ENCODE data around the gene NHSL2.

GRCh38 chrX:71996136-71996535, 85.5 kb downstream of the NHSL2 start:
- no peak for TF ChIP-seq POLR2AphosphoS5 (IDR thresholded peaks at IDR 0.05)
- TF ChIP-seq POLR2A (IDR thresholded peaks at IDR 0.05) = no peak

Measured in spleen (tissue), 3 donors.